Left lung (tissue), 10 donors: ENCODE results near the gene KLK15. TPM values are rescaled to one million over a fixed set of nuclear protein-coding genes. Genes with fewer than 3 reads are reported as not detected.

Source experiments
- ATAC-seq: fragments of 200-7000 bp; cut with Tn5 transposase; one replicate; pipeline ENCODE4 v1.9.1; 2020; ENCODE audit warnings: moderate library complexity
- DNase-seq, 4 donors: peaks; one replicate each; pipeline ENCODE4 v3.0.0-alpha.2; 2013 to 2020
- H3K27ac ChIP-seq, 2 donors: fragments of 200-600 bp; sonication (generic) in 1 of 2; one replicate each; pipeline versions ENCODE4 v1.5.0 to v1.8.0; 2020 to 2021
- H3K27me3 ChIP-seq, 2 donors: fragments of 200-600 bp; sonication (generic) in 1 of 2; one replicate each; pipeline versions ENCODE4 v1.5.0 to v1.8.0; 2020 to 2021
- H3K36me3 ChIP-seq, 2 donors: fragments of 200-600 bp; sonication (generic) in 1 of 2; one replicate each; pipeline versions ENCODE4 v1.5.0 to v1.8.0; 2020 to 2021
- H3K4me1 ChIP-seq, 2 donors: fragments of 200-600 bp; one replicate each; pipeline ENCODE4 v1.8.0; 2021
- H3K4me3 ChIP-seq, 2 donors: fragments of 200-600 bp; sonication (generic) in 1 of 2; one replicate each; pipeline versions ENCODE4 v1.5.0 to v1.8.0; 2020 to 2021; ENCODE audit warnings: mild to moderate bottlenecking in 1 of 2
- H3K9me3 ChIP-seq, 2 donors: fragments of 200-600 bp; sonication (generic) in 1 of 2; one replicate each; pipeline versions ENCODE4 v1.5.0 to v1.8.0; 2020 to 2021
- CTCF ChIP-seq, 2 donors: fragments of 200-600 bp; sonication (generic) in 1 of 2; IDR thresholded peaks; one replicate each; pipeline versions ENCODE4 v1.5.0 to v1.8.0; 2021; ENCODE audit warnings: antibody characterized with exemption in 2 of 2
- intact Hi-C, 2 donors: fragments of 100-400 bp; cut with DNase I; formaldehyde crosslinking; loops; one replicate each; pipeline versions ENCODE4 v1.11.2 to v1.14.2; 2022
- polyA plus RNA-seq, 6 donors: library from polyadenylated mRNA; unstranded; fragments of 120-200 nt; gene quantifications; one replicate each; pipeline ENCODE4 v1.2.1, GENCODE V29; 2013; ENCODE audit not compliant: insufficient read length in 6 of 6
- total RNA-seq, 2 donors: library from RNA; stranded (reverse); fragmentation: NEBNext Ultra II Directional; extraction: Animal tissue kit (Norgen Biotek cat#: 25700); gene quantifications; one replicate each; pipeline ENCODE4 v1.2.1, GENCODE V29; 2021
- donor health status: DM: no; HTN: yes; CAD: no.
- donor health status: DM: no; HTN: no; CAD: no.

KLK15 gene
- total and polyA plus RNA-seq, 8 donors = not detected

- no peak for TF ChIP-seq CTCF (IDR thresholded peaks at IDR 0.05)
- intact Hi-C loops = no loop called here
Observed at GRCh38 chr19:50796128-50796633, 37.2 kb downstream of the KLK15 start.

GRCh38 chr19:50795664-50796073 lies 37.7 kb downstream of the KLK15 start:
- DNase-seq = no peak
- no peak for TF ChIP-seq CTCF (IDR thresholded peaks at IDR 0.05)
- H3K9me3 ChIP-seq = no peaks in the 10 kb centered on the region
- peaks cover 0 to 45% of the 10 kb centered on the region in 2 donors for H3K36me3 ChIP-seq
- H3K27me3 ChIP-seq = no peaks in the 10 kb centered on the region
- no peak for ATAC-seq
- no peak overlapping the region for H3K27ac ChIP-seq
- no peaks in the 10 kb centered on the region for H3K4me1 ChIP-seq
- H3K4me3 ChIP-seq = no peak overlapping the region
- intact Hi-C loops = no loop called here

More at GRCh38 chr19:50796128-50796633, 37.2 kb downstream of the KLK15 start:
- no peaks in the 10 kb centered on the region for H3K9me3 ChIP-seq
- ATAC-seq (no peak), DNase-seq (no peak)
- no peak overlapping the region for H3K27ac ChIP-seq
- H3K4me3 ChIP-seq = no peak overlapping the region
- peaks cover 0 to 50% of the 10 kb centered on the region in 2 donors for H3K36me3 ChIP-seq
- no peaks in the 10 kb centered on the region for H3K27me3 ChIP-seq
- H3K4me1 ChIP-seq = no peaks in the 10 kb centered on the region

DNA sequence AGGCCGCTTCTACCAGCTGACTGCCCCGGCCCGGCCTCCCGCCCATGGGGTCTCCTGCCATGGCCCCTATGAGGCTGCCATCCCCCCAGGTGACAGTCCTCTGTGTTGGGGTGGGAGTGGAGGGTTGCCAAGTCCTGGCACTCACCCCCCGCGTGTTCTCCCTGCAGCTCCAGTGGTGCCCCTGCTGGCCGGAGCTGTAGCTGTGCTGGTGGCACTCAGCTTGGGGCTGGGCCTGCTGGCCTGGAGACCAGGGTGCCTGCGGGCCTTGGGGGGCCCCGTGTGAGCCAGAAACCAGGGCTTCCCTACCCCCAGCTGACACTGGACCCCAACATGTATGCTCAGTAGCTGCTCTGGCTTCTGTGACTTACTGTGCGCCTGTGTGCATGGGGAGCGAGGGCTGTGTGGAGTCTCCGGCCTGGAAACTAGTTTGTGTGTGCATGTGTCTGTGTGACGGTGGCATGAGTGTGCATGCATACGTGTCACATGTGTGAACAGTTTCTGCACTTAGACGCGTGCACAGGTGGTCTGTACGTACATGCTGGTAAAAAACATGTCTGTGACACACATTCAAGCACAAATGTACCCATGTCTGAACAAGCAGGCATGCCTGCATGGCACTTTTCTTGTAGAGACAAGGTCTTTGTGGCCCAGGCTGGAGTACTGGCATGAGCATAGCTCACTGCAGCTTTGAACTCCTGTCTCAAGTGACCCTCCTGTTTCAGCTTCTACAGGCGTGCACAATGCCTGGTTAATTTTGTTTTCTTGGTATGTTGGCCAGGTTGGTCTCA lies 38.3 kb downstream of the KLK15 start:
- Histone ChIP-seq H3K27ac (no peak overlapping the region), H3K9me3 (no peaks in the 10 kb centered on the region), H3K4me1 (no peaks in the 10 kb centered on the region), H3K36me3 (peaks cover 0 to 40% of the 10 kb centered on the region in 2 donors), H3K27me3 (no peaks in the 10 kb centered on the region), H3K4me3 (no peak overlapping the region)
- intact Hi-C loops = no loop called here
- no peak for TF ChIP-seq CTCF (IDR thresholded peaks at IDR 0.05)
- DNase-seq (no peak), ATAC-seq (no peak)

DNA sequence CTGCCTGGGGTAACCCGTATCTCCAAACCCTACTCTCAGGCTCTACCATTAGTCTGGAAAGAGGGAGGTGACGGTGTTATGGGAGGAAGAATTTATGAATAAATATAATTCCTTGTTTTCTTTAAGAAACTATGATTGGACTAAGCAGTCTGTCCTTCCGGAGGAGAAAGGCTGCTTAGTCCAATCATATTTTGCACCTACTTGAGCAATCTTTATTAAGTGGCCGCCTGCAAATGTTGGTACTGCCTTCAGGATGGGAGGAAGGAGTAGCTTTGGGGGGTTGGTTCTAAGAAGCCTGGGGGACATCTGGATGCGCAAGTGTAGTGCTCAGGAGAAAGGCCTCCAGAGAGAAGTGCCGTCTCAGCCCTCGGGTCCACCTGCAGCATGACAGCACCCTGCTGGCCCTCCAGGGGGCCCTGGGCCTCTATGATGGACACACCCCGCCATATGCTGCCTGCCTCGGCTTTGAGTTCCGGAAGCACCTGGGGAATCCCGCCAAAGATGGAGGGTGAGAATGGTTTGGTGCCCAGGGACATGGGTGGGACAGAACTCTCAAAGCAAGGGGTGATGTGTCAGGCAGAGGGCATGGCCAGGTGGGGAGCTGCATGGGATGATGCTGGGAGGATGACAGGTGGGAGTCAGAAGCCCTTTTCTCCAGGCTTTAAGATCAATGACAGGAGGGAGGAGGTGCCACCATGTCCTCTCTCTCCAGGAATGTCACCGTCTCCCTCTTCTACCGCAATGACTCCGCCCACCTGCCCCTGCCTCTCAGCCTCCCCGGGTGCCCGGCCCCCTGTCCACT lies 39.1 kb downstream of the KLK15 start:
- no peaks in the 10 kb centered on the region for H3K9me3 ChIP-seq
- no peaks in the 10 kb centered on the region for H3K4me1 ChIP-seq
- H3K27ac ChIP-seq = no peak overlapping the region
- H3K36me3 ChIP-seq = peaks cover 0 to 32% of the 10 kb centered on the region in 2 donors
- ATAC-seq = no peak
- H3K27me3 ChIP-seq = no peaks in the 10 kb centered on the region
- no peak for DNase-seq
- intact Hi-C loops = no loop called here
- no peak for TF ChIP-seq CTCF (IDR thresholded peaks at IDR 0.05)
- no peak overlapping the region for H3K4me3 ChIP-seq

DNA sequence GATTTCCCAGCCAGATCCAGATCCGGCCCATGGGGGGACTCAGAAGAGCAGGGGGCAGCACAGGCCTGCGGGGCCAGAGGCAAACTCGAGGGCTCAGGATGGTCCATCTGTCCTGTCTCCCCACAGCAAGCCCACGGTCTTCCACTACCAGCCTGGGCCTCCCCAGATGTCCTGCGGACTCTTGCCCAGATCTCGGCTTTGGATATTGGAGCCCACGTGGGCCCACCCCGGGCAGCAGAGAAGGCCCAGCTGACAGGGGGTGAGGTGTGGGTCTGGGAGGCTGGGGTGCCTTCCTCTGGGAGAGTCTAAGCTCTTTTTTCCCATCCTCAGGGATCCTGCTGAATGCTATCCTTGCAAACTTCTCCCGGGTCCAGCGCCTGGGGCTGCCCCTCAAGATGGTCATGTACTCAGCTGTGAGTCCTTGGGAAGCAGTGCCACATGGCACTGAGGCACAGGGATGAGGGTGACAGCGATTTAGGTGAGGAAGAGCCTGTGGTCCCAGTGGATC lies 39.8 kb downstream of the KLK15 start:
- ATAC-seq = no peak
- Histone ChIP-seq H3K27ac (no peak overlapping the region), H3K4me1 (no peaks in the 10 kb centered on the region), H3K9me3 (no peaks in the 10 kb centered on the region), H3K36me3 (peaks cover 0 to 26% of the 10 kb centered on the region in 2 donors), H3K27me3 (no peaks in the 10 kb centered on the region), H3K4me3 (no peak overlapping the region)
- intact Hi-C loops = no loop called here
- TF ChIP-seq CTCF (IDR thresholded peaks at IDR 0.05) = no peak
- no peak for DNase-seq
